Inferior parietal cortex (tissue), 1 donor: ENCODE data around the gene NANS.
"Not testable (repeated sequence)": the region's sequence is repeated elsewhere in the genome, so short reads cannot be mapped to it uniquely, and the experiment has no call there.

ENCODE experiments used
- DNase-seq: peaks from one replicate; pipeline ENCODE4 v3.0.0-alpha.2; 2016; ENCODE audit errors: extremely low spot score

The NANS gene

DNA sequence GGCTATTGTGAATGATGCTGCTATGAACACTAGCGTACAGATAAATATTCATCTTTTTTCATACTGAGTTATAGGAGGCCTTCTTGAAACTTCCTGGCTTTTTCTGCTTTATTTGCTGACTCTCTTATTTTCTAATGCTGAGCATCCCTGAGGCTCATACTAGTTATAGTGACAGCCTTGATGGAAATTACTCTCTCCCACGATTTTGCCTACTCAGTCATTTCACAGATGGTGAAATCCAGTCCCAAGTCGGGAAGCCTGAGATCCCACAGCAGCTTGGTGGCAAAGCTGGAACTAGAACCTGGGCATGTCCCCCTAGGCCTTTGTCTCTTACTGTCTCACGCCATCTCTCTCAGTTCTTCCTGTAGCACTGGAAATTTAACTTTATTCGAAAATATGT, 22.4 kb downstream of the NANS start:
- no peak for DNase-seq

DNA sequence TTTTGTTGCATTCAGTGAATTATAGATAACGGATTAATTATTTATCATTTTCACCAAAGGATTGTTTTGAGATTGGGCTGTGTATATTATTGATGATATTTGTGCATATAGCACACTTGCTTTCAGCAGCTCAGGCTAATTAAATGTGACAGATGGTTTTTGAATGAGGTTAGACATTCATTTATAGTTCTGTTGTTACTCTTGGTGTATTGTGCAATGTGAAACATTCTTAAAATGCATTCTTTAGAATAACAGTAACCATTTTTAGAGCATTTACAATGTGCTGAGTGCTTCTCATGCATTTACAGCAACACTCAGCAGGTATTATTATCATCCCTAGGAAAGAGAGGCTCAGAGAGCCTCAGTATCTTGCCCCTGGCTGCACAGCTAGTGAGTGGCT, 23.8 kb downstream of the NANS start:
- no peak for DNase-seq

DNA sequence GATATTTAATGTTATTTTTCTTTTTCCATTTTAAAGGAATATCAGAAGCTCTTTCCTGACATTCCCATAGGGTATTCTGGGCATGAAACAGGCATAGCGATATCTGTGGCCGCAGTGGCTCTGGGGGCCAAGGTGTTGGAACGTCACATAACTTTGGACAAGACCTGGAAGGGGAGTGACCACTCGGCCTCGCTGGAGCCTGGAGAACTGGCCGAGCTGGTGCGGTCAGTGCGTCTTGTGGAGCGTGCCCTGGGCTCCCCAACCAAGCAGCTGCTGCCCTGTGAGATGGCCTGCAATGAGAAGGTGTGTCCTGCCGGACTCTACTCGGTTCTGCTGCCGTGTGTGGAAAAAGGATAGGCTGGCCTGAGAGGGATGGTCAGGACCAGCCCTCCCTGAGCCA, 24.2 kb downstream of the NANS start:
- DNase-seq, result no peak

DNA sequence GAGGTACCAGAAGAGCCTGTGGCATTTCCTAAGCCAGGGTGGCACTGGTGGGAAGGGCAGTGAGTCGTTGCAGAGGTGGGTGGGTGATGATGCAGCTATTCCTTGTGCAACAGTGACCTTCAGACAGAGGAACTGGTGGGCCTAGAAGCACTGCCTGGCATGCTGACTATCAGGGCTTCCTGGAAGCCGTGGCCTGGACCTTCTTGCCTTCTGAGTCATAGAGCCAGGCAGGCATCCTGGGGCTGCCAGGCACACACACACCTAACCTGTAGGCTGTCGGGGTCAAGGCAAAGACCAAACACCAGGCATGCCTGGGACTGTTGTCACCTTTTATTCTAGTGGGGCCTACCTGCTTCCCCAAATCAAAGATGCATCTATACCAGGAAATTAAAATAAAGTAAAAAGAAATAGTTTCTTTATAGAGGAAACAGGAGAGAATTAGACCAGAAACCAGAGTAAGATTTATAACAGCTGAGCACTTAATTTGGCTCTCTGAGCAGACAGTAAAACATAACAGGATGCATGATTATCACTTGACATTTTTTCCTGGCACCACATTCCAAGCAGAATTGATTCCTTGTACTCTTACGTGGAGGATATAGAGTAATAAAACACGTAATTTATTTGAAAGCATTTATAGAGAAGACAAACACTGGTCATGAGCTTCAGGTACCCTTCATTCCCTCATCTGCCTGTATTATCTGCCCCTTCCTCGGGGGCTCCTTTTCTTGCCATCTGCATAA, 25.1 kb downstream of the NANS start:
- DNase-seq, result no peak

DNA sequence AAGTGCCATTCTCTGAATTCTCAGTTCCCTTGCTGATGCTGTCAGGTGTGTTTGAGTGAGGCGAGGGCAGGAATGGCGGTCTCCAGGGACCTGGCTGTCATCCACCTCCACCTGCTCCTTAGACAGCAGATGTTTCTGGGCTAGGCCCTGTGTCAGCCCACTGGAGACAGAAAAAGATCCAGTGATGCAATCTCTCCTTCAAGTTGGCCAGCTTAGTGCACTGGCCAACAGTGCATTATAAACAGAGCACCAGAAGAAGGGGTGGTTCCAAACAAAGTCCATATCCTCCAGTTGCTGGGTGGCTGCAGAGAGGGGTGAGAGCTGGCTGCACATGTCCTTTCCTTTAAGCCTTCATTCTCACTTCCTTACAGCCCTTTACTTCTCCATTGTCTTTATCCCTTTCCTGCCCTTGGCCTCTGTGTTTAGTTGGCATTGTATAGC, 26.5 kb downstream of the NANS start:
- no peak for DNase-seq

DNA sequence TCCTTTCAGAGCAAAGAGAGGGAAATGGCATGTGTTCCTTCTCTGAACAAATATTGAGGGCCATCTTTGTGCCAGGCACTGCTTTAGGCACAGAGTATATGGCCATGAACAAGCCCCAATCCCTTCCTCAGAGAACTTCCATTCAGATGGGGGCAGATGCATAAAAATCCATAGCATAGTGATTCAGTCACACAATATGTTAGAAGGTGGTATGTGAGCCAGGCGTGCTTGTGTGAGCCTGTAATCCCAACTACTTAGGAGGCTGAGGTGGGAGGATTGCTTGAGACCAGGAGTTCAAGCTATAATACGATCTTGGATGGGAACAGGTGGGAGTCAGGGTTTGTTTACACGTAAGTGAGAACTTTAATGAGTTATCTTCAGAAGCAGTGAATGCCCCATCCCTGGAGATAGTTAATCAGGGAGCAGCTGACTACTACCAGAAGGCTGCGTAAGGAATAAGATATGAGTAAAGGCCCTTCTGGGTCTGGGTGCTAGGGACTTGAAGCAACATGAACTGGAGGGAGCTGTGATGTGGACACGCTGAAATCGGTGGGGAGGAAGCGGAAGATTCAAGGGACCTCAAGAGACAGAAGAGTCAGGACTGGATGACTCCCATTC, 27.1 kb downstream of the NANS start:
- DNase-seq, result no peak

DNA sequence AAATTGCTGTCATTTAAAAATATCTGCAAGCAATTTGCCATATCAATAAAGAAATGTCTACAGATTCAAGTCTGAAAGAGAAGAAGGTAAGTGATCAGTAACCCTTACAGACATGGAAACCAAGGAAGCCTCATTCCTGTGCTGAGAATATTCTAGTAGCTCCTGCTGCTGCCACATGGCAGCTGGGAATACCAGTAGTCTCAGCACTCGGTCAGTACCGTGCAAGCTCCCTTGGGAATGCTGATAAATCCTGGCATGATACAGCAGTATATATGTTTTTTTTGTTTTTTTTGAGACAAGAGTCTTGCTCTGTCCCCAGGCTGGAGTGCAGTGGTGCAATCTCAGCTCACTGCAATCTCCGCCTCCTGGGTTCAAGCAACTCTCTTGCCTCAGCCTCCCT, 27.9 kb downstream of the NANS start:
- DNase-seq, result no peak

DNA sequence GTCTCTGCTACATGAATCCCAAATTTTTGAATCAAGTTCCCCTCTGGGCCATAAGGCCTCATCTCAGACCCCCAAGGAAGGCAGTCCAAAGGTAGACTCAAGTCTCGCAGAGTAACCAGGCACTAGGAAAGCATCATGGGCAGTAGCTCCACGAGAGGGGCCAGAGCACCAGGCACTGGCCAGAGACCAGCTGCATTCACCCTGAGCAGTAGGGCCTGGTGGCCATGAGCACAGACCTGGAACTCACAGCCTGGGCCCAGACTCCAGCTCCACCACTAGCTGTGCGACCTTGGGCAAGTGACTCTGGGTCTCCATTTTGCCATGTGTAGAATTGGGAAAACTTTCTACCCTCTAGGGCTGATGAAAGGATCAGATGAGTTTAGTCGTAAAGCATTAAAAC, 28.5 kb downstream of the NANS start:
- no peak for DNase-seq

DNA sequence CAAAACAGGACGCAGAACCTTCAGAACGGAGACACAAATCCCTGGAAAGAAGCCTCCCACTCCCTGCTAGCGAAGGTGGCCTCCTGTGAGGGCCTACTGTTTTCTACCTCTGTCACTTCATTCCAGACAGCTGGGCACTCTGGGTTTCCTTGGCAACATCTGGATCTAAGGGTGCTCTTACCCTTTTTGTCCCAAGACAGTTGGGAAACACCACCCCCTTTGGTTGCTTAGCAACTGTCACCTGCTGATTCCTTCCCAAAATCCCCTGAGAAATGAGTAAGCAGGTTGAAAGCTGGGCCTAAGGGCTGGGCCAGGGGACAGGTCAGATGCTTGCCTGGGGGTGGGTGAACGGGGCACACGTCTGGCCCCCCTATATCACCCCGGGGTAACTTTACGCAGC, 29.4 kb downstream of the NANS start:
- DNase-seq, result no peak

DNA sequence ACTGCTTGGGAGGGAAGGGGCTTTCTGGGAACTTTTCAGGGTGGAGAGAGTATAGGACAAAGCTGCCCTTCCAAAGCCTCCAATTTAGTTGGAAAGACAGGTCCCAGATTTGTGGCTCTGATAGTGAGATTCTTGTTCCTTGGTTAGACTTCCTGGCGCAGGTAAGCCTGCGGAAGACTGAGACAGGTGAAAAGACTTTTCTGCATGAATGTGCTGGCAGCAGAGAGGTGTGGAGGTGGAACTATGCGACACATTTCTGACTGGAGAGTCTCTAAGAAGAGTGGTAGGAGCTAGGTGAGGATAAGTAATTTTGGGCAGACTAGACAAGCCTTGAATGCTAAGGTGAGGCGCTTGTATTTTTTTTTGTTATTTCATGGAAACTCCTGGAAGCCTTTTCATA, 29.9 kb downstream of the NANS start:
- DNase-seq, result no peak

DNA sequence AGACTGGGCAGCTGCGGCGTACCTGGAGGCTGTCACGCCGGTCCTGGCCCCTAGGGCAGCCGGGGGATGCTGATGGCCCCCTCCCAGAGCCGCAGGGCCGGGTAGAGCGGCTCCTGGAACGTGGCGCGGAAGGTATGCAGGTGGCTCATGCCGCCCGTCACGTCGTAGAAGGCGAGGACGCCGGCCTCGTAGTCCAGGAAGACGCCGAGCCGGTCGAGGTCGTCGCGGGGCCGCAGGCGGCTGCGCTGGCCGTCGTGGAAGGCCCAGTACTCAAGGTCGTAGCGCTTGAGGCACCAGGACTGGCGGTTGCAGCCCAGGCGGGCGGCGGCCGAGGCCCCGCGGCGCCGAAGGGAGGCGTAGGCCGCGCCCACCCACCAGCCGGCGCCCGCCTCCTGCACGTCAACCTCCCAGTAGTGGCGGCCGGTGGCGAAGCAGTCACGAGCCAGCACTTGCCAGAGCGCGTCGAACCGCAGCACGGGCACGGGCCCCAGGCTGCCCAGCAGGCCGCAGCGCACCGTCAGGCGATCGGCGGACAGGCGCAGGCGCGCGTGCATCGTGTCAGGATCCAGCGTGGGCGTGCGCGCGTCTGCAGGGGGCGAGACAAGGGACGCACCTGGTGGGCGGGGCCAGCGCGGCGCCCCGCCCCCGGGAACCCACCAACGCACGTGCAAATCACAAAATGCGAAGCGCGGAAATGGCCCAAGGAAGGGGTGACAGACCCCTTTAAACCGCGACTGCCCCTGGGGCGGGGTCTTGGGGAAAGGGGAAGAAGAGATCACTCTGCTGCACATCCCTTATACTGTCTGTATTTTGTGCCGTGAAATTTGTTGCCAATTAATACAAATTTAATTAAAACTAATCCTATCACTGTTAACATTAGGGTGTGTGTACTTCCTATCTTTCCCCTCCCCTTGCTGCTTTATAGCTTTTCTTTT, 31.2 kb downstream of the NANS start:
- no peak for DNase-seq

DNA sequence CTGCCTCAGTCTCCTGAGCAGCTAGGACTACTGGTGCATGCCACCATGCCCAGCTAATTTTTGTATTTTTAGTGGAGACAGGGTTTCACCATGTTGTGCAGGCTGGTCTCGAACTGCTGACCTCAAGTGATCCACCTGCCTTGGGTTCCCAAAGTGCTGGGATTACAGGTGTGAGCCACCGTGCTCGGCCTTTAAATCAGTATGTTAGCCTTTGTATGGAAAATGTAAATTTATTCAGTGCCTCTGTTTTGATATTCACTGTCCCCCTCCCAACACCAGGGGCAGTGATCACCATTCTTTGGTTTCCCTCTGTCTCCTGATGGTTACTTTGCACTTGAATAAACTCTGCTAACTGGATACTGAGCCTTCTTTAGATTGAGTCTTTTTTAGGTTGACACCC, 34.1 kb downstream of the NANS start:
- not testable (repeated sequence) for DNase-seq

DNA sequence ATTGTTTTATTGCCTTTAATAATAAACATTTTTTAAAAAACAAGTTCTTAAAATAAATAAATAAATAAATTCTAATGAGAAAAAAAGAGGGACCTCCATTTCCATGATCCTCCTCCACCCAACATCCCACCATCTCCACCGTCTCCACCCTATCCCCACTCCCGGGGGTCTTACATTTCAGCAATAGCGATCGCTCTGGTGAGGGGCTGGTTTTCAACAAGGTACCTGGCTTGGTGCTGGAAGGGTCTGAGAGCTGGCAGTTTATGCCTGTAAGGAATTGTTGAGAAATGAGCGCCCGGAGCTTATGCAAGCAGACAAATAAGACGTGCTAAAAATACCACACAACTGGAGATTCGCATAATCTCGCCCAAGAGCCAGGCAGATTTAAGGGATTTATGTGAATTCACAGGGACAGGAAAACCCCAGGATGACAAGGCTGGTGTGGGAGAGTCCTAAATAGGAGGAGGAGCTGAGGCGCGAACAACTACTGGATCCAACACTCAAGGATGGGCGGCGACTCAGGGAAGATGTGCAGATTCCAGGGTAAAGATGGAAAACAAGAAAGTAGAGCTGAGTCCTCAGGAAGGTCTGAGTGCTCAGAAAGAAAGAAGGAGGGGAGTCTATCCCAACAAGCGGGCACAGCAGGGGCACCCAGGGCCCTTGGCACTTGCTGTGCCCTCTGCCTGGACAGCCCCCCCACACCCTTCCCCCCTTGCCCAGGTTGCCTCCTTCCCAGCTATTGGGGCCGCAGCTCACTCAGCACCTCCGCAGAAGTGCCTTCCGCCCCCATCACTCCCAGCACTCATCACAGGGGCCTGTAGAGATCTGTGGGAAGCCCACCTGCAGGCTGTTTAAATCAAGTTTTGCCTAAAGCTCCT, 35.4 kb downstream of the NANS start:
- peak; percentile 63 for DNase-seq

DNA sequence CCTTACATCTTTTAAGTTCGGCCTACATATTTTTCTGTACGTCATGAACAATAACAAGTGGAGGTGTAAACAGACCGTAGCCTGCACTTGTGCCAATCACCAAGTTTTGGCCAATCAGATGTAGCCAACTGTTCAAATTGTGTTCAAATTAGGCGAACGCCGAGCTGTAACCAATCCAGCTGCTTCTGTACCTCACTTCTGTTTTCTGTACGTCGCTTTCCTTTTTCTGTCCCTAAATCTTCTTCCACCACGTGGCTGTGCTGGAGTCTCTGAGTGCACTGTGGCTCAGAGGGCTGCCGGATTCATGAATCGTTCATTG, 36.0 kb downstream of the NANS start:
- no peak for DNase-seq

DNA sequence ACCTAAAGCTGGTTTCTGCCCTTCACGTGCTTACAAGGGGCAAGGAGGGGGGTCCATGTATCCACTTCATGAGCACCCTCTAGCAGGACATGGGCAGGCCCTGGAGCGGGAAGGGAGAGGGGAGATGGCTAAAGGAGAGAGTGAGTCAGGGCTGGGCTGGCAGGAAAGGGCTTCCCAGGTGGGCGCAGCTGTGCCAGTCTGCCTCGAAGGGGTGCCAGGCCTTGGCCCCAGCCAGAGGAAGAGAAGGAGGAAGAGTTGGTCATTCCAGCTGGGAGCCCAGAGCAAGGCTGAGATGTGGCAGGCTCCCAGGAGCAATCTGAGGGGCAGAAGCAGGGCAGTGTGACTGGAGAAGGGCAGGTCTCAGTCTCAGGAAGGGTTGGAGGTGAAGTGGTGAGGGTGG, 37.8 kb downstream of the NANS start:
- no peak for DNase-seq

DNA sequence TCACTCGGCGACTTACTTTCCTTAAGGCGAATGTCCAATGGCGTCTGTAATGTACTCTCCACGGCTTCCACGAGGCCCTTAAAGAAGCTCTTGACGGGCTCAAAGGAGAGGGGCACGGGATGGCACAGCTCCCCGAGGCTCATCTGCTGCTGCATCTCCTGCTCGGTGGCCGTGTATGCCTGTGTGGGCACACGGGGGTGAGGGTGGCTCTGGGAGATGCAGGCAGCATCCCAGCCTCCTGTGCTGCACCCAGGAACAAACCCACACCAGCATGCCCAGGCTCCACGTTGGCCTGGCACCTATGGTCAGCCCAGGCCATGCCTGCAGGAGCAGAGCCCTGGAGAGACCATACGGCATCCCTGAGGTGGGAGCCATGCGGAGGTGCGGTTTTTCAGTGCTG, 38.3 kb downstream of the NANS start:
- DNase-seq, result no peak

DNA sequence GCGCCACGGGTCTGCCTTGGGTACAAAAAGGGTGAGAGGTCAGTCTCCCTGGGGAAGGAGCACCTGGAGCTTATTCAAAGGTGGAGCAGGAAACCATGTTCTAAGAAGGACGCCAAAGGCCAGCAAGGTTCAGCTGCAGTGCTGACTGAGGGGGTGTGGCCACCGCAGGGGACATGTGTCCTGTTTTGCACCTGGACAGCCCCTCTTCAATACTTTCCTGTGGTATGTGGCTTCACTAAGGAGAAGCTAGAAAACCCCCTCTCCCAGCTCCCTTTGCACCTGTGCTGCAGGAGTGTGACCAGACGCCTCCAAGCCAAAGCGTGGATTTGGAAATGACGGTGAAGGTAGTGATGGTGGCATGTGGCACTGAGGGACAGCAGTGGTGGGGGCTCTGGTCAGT, 38.9 kb downstream of the NANS start:
- DNase-seq, result no peak

DNA sequence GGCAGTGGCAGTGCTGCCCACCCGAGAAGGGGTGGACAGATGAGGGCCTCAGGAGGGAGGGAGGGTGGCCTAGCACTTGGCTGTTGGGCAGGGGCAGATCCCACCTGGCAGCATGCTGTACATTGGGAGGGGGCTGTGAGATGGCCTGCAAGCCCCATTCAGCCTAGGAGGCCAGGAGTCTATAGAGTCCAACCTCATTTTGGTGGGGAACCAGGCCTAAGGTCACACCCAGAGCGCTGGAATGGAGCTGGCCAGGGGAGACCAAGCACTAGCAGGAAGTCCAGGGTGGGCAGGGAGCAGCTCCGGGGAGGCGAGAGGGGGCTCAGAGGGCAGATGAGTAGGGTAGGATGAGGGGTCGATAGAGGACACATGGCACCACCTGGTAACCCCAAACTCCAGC, 39.6 kb downstream of the NANS start:
- no peak for DNase-seq

DNA sequence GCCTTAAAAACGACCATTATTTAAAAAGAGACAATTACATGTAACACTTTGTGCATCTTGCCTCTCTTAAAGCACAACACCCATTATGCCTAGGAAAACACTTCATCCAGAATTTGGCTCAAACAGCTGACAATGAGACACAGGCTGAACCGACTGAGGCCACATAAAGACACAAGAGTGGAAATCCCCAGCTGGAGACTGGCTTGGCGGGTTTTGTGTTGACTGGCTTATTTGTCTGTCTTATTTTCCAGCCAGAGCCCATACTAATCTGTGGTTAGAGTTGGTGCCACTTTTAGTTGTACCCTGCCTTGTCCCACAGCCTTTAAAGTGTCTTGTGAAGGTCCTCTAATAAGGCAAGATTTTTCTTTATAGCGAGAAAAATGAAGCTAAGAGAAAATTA, 41.3 kb downstream of the NANS start:
- DNase-seq, result no peak

DNA sequence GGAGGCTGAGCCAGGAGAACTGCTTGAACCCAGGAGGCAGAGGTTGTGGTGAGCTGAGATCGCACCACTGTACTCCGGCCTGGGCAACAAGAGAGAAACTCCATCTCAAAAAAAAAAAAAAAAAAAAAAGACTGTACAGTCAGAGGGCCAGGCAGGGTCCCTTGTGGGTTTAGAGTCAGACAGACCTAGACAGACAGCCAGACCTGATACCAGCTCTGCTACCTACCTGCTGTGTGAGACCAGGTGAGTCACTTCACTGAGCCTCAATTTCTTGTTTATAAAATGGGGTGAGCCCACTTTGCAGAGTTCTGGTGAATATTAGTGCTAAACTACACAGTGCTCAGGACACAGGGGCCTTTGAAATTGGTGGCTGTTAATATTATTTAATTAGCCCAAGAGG, 42.8 kb downstream of the NANS start:
- no peak for DNase-seq

DNA sequence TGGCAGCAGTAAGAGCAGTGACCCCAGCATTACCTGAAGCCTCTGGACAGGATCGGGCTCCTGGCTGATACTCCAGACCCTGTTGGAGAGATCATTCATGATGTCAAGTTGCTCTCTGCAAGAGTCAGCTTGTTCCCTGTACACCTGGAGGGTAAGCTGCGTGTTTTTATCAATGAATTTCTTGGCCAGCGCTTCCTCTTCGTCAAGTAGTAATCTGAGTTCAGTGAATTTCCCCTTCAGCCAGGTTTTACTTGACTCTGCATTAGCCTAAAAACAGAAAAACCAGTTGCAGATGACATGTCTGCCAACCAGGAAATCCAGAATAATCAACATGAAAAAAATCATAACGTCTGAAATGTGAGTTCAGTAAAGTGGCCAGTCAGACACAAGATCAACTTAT, 43.4 kb downstream of the NANS start:
- no peak for DNase-seq

DNA sequence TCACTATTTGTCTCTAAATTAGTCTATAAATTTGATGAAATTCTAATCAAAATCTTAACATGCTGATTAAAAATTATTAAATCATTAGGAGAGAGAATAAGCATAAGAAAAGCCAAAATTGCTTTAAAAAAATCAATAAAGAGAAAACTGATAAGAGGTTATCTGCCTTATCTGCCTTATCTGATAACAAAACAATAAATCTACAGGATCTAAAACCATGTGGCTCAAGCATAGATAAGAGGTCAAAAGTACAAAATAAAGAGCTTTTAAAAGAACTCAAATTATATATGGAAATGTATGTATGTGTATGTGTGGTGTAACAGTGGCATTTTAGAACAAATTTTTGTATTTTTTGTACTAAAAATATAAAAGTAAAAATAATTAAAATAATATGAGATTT, 43.9 kb downstream of the NANS start:
- no peak for DNase-seq
